Left lobe of liver (tissue), 2 donors: ENCODE data around the gene UBASH3A. TPM values are rescaled to one million over a fixed set of nuclear protein-coding genes. Genes with fewer than 3 reads are reported as not detected.
A peak's percentile ranks its signal among the peaks of the same experiment; 100 is the strongest.

Experiments
- ATAC-seq: fragments of 200-7000 bp; cut with Tn5 transposase; one replicate; pipeline ENCODE4 v1.9.1; 2020; ENCODE audit warnings: mild to moderate bottlenecking, moderate library complexity
- DNase-seq: peaks from one replicate; pipeline ENCODE4 v3.0.0-alpha.2; 2020; ENCODE audit warnings: low spot score
- total RNA-seq: library from RNA; stranded (reverse); gene quantifications from one replicate; pipeline ENCODE4 v1.2.1, GENCODE V29; 2021
- donor health status: DM: no; HTN: no; CAD: no; lungs with moderate emphysema.
- donor health status: DM: no; HTN: yes; CAD: no.

The UBASH3A gene
- total RNA-seq, 1 donor from 2014 or later = 0.20 TPM

DNA sequence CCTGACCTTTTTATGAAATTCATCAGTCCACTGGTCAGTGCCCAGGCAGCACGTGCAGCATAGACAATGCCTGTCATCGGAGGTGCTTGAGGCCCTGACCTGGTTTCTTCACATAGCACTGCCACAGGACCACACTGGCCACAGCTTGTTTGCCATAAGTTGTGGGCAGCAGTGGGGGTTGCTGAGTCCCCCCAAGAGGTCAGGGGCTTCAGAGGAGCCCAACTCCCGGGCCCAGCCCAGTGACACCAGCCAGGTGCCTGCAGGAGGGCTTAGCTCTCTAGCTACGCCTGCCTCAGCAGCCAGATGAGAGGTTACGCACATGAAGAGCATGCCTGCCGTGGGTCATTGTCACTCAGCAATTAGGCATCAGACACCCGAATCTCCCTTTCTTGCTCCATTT, 41.6 kb downstream of the UBASH3A start:
- ATAC-seq (no peak), DNase-seq (no peak)

DNA sequence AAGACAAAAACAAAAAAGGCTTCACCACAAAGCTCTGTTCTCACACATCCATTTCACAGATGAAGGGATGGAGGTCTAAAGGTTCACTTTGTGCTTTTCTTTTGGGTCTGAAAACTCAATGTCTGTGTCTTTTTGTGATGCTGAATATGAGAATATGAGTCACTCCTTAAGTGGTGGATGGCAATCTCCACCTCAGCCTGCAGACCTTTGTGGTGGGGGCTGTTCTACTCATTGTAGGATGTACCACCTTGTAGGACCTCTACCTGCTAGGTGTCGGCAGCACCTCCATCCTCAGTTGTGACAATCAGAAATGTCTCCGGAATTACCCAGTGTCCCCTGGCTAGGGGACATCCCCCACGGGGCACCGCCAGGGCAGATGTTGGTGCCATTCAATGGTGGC, 42.8 kb downstream of the UBASH3A start:
- DNase-seq (no peak), ATAC-seq (no peak)

DNA sequence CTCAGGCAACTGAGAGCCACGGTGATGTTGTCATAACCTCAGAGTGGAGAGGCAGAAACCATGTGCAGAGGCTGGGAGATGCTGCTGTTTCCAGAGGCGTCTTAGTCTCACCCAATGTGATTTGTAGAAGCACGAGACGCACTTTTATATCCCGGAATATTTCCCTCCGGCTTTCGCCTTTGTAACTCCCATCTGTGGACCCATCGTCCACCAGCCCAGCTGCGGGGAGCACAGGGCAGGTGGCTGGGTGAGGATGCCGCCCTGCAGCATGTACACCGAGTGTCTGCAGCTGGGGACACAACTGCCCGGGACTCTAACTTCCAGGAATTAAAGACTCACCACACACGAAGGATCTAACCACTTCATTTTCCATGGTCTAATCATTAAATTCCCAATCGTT, 43.5 kb downstream of the UBASH3A start:
- no peak for DNase-seq
- ATAC-seq = no peak

DNA sequence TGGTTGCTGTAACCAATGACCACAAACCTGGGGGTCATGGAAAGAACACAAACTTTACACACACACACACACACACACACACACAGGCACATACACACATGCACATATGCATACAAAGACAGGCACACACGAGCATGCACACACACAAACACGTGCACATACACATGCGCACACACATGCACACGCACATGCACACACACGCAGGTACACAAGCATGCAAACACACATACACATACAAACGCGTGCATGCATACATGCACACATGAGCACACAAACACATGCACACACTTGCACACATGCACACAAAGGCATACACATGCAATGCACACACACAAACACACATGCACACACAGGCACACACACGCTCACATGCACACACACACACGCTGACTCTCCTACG, 44.0 kb downstream of the UBASH3A start:
- no peak for ATAC-seq
- no peak for DNase-seq

DNA sequence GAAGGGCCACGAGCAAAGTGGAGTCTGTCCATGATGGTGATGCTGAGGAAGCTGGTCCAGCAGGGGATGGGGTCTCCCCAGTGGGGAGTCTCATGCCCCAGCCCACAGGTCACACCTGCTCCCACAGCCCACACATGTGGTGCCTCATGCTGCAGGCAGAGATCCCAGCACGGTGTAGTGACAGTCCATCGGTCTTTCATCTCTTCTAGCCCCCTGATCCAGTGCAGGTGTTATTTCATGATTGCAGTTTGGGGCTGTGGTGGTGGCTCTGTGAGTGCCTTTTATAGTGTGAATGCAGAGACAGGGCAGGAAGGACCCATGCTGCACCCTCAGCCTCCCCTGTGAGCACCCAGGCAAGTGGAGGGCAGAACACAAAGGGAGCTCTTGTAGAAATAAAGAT, 45.0 kb downstream of the UBASH3A start:
- no peak for ATAC-seq
- DNase-seq = no peak

DNA sequence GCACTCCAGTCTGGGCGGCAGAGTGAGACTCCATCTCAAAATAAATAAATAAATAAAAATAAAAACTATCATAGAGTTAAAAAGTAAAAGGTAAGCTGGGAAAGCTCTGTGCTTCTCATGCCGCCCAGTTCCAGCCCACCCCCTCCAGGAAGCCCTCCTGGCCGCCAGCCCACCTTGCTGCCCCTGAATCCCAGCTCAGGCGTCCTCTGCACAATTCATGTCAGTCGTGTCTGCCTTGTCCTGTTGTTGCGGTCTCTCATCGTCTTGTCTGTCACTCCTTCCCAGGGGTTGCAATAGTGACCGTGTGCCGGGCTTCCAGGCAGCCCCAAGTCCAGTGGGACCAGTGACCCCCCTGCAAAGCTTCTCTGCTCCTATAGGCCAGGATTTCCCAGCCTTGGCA, 48.2 kb downstream of the UBASH3A start:
- DNase-seq = no peak

DNA sequence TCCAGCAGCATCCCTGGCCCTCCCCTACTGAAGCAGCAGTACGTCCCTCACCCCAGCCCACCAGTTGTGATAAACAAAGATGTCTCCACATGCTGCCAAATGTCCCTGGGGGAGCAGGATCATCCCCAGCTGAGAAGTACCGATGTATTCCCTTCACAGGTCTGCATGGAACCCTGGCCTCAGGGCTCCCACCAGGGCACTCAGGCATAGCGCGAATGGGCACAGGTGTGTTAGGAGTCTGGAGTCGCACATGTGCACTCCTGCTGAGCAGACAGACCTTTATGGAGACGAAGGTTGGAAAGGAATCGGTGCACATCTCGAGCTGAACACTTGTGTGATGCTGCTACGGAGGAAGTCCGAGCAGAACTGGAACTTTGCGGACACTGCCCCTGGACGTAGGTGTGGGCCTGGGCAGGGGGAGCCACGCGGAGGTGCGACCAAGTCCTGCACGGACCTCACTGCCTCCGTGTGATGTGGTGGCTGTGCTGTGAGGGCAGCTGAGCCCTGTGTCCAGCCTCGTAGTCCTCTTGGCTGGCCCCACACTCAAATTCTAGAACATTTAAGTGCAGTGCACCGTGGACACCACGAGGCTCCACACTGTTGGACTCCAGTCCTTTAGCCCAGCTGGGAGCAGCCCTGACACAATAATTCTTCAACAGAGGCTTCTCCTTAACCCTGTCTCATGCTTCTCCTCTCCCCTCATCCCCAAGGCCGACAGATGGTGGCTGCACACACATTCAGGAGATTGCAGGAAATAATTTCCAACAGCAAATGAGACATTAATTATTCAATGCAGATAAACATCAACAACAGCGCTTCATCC, 48.9 kb downstream of the UBASH3A start:
- no peak for DNase-seq

More for the DNA sequence above, 48.2 kb downstream of the UBASH3A start:
- ATAC-seq = no peak

DNA sequence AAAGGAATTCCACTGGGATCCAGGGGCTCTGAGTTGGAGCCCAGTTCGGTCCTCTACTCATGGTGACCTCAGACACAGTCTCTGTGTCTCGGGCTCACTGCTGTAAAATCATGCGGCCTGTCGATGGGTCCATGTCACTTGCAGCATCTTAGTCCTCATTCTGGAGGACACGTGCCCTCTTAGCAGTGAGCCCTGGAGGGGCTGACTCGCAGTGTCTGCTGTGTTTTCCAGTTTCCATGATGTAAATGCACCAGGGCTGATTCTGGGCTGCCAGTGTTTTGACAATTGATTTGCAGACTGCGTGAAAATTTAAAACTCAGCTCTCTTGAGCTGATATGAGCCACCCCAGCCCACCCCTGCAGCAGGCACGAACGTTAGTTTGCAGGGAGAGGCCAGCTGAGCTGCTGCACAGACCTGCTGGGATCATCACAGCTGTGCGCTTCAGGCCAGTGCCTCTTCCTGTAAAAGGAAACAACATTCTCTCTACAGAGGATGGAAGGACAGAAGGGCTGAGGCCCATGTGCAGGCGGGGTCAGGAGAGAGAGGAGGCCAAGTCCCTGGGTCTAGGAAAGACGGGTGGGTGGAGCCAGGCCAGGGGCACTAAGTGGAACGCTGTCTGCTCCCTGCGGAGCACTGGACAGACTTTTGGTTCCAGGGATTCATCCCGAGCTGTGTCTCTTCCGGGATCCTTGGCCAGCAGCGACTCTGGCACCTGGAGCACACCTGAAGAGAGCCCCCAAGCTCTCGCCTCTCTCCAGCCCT, 49.7 kb downstream of the UBASH3A start:
- DNase-seq = no peak
- ATAC-seq = no peak

More for the DNA sequence above, 48.9 kb downstream of the UBASH3A start:
- ATAC-seq = no peak

DNA sequence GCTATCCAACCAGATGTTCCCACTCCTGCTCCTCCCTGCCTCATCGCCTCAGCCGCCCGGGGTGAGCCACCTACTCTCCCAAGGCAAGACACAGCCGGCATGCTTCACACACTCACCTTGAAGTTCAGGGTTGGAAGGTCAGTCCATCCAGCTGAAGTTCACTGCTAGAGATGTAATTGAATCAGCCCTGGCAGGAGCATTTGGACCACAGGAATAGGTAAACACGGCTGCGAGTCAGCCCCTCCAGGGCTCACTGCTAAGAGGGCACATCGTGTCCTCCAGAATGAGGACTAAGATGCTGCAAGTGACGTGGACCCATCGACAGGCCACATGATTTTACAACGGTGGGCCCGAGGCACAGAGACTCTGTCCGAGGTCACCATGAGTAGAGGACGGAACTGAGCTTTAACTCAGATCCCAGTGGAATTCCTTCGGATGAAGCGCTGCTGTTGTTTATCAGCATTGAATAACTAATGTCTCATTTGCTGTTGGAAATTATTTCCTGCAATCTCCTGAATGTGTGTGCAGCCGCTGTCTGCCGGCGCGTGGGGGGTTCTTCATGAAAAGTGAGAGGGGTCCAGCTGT, 50.4 kb downstream of the UBASH3A start:
- no peak for ATAC-seq
- no peak for DNase-seq

DNA sequence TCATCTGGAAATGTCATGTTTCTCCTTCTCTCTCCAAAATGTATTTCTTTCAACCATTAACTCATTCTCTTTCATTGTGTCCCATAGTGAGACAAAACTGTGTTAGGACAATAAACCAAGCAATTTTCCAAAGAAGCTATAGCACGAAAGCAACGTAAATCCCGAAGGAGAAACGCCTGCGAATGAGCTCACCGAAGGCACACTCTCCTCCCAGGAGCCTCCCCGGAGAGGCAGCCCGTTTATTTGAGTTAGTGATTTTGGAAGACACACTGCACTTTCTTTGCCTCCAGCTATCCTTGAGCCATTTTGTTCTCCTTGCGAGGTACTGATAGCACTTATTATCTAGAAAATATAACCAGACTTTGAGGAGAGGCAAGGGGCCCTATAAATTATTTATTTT, 51.1 kb downstream of the UBASH3A start:
- DNase-seq = no peak
- ATAC-seq = no peak

DNA sequence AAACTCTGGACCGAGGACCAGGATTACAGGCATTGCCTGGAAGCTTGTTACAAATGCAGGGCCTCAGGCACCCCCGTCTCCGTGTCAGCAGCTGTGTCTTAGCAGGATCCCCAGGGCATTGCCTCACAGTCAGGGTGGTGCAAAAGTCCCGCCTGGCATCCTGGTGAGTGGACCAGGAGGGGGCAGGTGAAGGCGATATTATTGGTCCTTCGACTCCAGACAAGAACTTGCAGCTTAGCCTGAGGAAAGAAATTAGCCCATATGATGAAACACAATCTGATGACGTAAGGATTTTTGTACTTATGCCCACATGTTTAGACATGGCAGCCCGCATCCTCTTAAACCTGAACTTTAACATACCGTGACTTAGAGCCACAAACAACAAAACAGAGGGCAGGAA, 51.5 kb downstream of the UBASH3A start:
- DNase-seq (no peak), ATAC-seq (no peak)

DNA sequence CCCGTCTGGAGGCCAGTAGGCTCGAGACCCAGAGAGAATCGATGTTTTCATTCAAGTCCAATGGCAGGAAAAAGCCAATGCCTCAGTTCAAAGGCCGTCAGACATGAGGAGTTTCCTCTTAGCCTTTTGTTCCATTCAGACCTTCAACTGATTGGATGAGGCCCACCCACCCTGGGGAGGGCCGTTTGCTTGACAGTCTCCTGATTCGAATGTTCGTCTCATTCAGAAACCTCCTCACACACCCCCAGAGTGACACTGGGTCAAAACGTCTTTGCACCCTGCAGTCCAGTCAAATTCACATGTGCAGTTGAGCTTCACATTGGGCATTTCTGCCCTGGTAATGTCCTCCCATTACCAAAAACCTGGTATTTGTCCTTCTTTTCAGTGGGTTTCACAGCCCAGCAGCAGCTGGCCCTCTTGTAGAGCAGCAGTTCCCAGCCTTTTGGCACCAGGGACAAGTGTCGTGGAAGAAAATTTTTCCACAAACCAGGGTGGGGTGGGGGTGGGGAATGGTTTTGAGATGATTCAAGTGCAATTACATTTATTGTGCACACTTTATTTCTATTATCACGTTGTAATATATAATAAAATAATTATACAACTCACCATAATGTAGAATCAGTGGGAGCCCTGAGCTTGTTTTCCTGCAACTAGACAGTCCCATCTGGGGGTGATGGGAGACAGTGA, 52.2 kb downstream of the UBASH3A start:
- ATAC-seq (no peak), DNase-seq (no peak)

DNA sequence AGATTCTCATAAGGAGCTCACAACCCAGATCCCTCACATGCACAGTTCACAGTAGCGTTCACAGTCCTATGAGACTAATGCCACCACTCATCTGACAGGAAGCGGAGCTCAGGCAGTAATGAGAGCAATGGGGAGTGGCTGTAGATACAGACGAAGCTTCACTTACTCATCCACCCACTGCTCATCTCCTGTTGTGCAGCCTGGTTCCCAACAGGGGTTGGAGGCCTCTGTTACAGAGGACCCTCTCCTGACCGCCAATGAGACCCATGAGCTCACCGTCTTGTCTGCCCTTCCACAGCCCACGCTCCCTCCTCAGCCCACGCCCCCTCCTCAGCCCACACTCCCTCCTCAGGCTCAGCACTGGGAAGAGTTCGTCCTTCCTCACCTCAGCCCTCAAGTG, 52.8 kb downstream of the UBASH3A start:
- ATAC-seq = no peak
- DNase-seq = no peak

DNA sequence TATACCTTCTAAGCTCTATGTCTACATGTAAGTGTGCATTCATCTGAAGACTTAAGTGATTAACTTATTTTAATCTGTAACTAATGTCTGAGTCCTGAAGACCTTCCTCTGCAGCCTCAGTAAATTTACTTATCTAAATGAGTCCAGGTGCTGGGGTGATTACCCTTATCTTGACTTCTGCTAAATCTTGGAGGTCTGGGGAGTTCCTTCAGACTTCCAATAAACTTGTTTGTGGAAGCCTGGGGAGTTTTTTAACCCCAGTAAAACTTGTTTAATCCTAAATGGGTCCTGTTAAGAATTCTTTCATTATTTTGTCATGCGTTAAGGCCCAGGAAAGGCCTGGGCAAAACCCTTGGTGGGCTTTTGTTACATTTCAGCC, 55.4 kb downstream of the UBASH3A start:
- DNase-seq (no peak), ATAC-seq (no peak)

DNA sequence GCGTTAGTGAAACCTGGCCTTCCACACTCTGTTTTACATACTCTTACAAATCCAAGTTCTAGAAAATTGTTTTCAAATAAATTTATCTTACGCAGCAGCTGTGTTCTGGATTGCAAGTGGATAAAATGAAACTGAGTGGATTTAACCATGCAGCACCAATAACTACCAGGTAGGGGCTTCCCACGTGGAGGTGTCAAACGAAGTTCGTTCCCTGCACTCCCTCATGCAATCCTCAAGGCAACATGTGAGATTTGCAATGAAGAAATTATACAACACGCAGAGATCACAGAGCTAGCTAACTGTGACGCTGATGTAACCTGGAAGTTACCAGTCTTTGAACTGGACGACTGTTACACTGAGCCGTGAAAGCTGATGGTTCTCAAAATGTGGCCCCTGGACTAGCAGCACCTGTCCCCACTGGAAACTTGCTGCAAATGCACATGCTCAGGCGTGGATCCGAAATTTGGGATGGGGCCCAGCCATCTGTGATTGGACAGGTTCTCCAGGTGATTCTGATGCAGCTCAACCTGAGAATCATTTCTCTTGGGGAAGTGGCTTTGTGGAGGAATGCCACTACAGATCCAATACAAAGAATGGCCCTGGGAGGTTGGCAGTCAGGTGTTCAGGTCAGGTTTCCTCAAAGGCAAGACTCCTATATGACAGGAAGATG, 56.0 kb downstream of the UBASH3A start:
- ATAC-seq = no peak
- no peak for DNase-seq

DNA sequence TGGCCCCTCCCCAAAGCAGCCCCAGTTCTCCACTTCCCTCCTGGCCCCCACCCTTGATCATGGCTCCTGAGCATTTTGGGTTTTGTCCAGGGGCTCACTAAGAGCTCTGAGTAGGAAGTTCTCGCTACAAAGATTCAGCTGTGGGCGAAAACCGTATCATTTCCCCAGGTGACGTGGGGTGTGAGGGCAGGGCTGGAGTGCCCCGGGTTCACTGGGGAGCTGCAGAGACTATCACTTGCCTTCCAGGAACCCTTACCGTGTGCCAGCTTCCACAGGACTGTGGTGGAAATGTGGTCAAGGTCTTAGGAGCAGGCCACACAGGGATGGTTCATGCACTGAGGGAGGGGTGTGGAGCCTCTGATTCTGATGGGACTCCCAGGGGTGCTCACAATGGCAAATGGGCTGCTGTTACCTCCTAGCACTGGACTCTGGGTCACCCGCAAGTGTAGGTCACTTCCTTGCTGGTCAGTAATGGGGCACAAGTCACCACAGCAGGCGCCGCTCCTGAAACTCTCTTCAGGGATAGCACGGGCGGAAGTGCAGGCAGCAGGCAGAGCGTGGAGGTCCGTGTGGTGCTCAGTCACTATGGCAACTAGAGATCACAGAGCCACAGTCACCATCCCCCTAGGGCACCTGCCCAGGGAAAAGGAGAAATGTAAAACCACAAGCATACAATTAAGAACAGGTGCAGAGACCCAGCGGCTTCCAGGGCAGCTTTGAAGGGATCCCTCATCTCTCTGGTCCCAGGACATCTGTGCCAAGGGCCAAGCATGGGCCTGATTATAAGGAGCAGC, 56.9 kb downstream of the UBASH3A start:
- no peak for ATAC-seq

DNA sequence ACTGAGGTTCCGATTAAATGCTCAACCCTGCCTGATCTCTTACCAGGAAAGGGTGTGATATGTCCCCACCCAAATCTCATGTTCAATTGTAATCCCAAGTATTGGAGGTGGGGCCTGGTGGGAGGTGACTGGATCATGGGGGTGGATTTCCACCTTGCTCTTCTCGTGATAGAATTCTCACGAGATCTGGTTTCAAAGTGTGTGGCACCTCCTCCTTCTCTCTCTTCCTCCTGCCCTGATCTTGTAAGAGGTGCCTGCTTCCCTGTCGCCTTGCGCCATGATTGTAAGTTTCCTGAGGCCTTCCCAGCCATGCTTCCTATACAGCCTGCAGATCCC, 57.5 kb downstream of the UBASH3A start:
- DNase-seq = no peak
- ATAC-seq = no peak

More for the DNA sequence above, 56.9 kb downstream of the UBASH3A start:
- DNase-seq = no peak

DNA sequence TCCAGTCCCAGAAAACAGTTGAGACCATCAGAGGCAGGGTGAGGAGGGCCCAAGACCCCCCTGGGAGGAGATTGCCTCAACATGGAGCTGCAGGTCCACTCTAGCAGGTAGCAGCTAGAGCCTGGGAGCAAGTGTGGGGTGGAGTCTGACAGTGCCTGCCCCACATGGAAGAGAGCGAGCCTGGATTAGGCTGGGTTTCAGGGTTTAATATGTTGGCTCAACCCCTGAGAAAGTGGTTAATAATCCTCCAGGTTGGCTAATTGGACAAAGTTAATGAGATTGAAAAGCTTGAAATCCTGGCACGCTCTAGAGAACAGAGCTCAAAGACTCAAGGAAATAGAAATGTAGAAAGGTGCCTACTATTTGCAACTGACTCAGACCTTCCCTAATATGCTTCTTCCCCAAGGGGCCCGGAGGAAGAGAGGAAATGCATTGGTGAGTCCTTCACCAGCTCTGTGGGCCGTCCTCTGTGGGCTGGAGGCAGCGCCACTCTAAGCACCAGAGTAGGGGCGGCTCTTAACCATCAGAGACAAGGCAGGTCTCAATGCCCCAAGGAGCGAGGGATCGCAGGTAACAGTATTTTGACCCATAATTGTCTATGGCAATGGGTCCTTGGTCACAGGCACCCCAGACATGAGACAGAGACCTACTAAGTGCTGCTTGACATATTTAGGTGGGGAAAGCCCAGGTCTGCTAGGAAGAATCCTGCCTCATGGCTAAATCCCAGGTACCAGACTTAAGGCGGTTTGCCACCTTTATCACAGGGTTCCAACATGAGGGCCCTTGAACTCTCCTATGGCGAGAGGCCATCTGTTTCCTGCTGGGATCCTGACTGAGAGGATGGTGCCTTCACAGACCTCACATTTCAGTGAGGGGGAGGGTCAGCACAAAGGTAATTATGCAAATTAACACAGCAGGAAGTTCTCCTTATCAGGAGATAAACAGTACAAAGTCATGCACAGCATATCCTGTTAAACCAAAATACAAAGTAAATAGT, 58.5 kb downstream of the UBASH3A start:
- ATAC-seq (peak; percentile 89), DNase-seq (peak; percentile 79)
